ENCODE measurements around the gene MMP2.

GRCh38 chr16:55473587-55473986 lies 5.4 kb upstream of the MMP2 start:
- TF ChIP-seq CTCF (IDR thresholded peaks at IDR 0.05): no peak
- TF ChIP-seq POLR2A (IDR thresholded peaks at IDR 0.05): no peak
- TF ChIP-seq POLR2AphosphoS5 (IDR thresholded peaks at IDR 0.05): no peak
